H9 (cell line): ENCODE measurements around the gene ZC3H10. TPM values are rescaled to one million over a fixed set of nuclear protein-coding genes. Genes with fewer than 3 reads are reported as not detected.

Experiments
- DNase-seq: peaks from one replicate; pipeline ENCODE4 v3.0.0-alpha.2; 2017
- H2AFZ ChIP-seq: one replicate; pipeline ENCODE4 v1.6.1; 2013; ENCODE audit warnings: mild to moderate bottlenecking, low read length, control low read depth, moderate library complexity
- H2AK5ac ChIP-seq: 2 replicates; pipeline ENCODE4 v1.6.1; 2013; ENCODE audit warnings: low read length, control low read depth, mixed read lengths; ENCODE audit not compliant: insufficient read length
- H2BK120ac ChIP-seq: one replicate; pipeline ENCODE4 v1.6.1; 2013; ENCODE audit warnings: low read depth, mild to moderate bottlenecking, low read length, control low read depth, inconsistent platforms; ENCODE audit not compliant: poor library complexity, severe bottlenecking
- H2BK12ac ChIP-seq: 2 replicates; pipeline ENCODE4 v1.6.1; 2013; ENCODE audit warnings: low read length, control low read depth, mixed read lengths, low read depth; ENCODE audit not compliant: insufficient read length
- H2BK15ac ChIP-seq: 2 replicates; pipeline ENCODE4 v1.6.1; 2013; ENCODE audit warnings: low read depth, low read length, control low read depth
- H2BK20ac ChIP-seq: one replicate; pipeline ENCODE4 v1.6.1; 2013; ENCODE audit warnings: low read depth, mild to moderate bottlenecking, low read length, control low read depth, inconsistent platforms; ENCODE audit not compliant: poor library complexity, severe bottlenecking
- H2BK5ac ChIP-seq: 2 replicates; pipeline ENCODE4 v1.6.1; 2013; ENCODE audit warnings: low read length, control low read depth, mixed read lengths; ENCODE audit not compliant: insufficient read length
- H3K14ac ChIP-seq: 2 replicates; pipeline ENCODE4 v1.6.1; 2013; ENCODE audit warnings: low read length, control low read depth; ENCODE audit not compliant: insufficient read depth
- H3K18ac ChIP-seq: 2 replicates; pipeline ENCODE4 v1.6.1; 2013; ENCODE audit warnings: low read depth, mild to moderate bottlenecking, mixed read lengths, low read length, control low read depth; ENCODE audit not compliant: insufficient read length
- H3K23ac ChIP-seq: 2 replicates; pipeline ENCODE4 v1.6.1; 2013; ENCODE audit warnings: low read length, control low read depth, mixed read lengths, low read depth; ENCODE audit not compliant: insufficient read length
- H3K23me2 ChIP-seq: 2 replicates; pipeline ENCODE4 v1.6.1; 2013; ENCODE audit warnings: low read depth, mild to moderate bottlenecking, mixed read lengths, low read length, control low read depth; ENCODE audit not compliant: insufficient read length, poor library complexity, severe bottlenecking
- H3K27ac ChIP-seq: 2 replicates; pipeline ENCODE4 v1.5.1; 2013; ENCODE audit warnings: low read length, control low read depth, mixed read lengths, low read depth; ENCODE audit not compliant: insufficient read length
- H3K27me3 ChIP-seq: 2 replicates; pipeline ENCODE4 v1.6.1; 2013; ENCODE audit warnings: low read length, control low read depth, inconsistent platforms; ENCODE audit not compliant: insufficient read depth
- H3K4ac ChIP-seq: 2 replicates; pipeline ENCODE4 v1.6.1; 2013; ENCODE audit warnings: low read depth, mild to moderate bottlenecking, control low read depth, inconsistent platforms, low read length, moderate library complexity
- H3K4me1 ChIP-seq: 2 replicates; pipeline ENCODE4 v1.6.1; 2013; ENCODE audit warnings: low read length, control low read depth, inconsistent platforms; ENCODE audit not compliant: insufficient read depth
- H3K4me2 ChIP-seq: 2 replicates; pipeline ENCODE4 v1.6.1; 2013; ENCODE audit warnings: low read length, control low read depth, mixed read lengths; ENCODE audit not compliant: insufficient read length, insufficient read depth
- H3K56ac ChIP-seq: 2 replicates; pipeline ENCODE4 v1.6.1; 2013; ENCODE audit warnings: low read depth, mild to moderate bottlenecking, mixed read lengths, low read length, control low read depth; ENCODE audit not compliant: insufficient read length
- H3K79me1 ChIP-seq: 2 replicates; pipeline ENCODE4 v1.6.1; 2013; ENCODE audit warnings: low read depth, mild to moderate bottlenecking, moderate library complexity, low read length, control low read depth, inconsistent platforms; ENCODE audit not compliant: insufficient read depth, poor library complexity, severe bottlenecking
- H3K79me2 ChIP-seq: 2 replicates; pipeline ENCODE4 v1.6.1; 2013; ENCODE audit warnings: low read length, control low read depth, inconsistent platforms; ENCODE audit not compliant: insufficient read depth
- H3K9ac ChIP-seq: 2 replicates; pipeline ENCODE4 v1.6.1; 2013; ENCODE audit warnings: low read length, control low read depth, mixed read lengths; ENCODE audit not compliant: insufficient read length; ENCODE audit errors: extremely low read depth
- H3K9me3 ChIP-seq: one replicate; pipeline ENCODE4 v1.6.1; 2013; ENCODE audit warnings: low read depth, low read length, inconsistent platforms; ENCODE audit not compliant: control insufficient read depth
- H3T11ph ChIP-seq: one replicate; pipeline ENCODE4 v1.6.1; 2013; ENCODE audit warnings: mild to moderate bottlenecking, low read length, control low read depth, inconsistent platforms
- H4K20me1 ChIP-seq: one replicate; pipeline ENCODE4 v1.6.1; 2013; ENCODE audit not compliant: control insufficient read depth, insufficient read length, insufficient read depth
- H4K5ac ChIP-seq: 2 replicates; pipeline ENCODE4 v1.6.1; 2013; ENCODE audit warnings: low read depth, mild to moderate bottlenecking, mixed read lengths, low read length, control low read depth; ENCODE audit not compliant: insufficient read length
- H4K8ac ChIP-seq: replicated peaks from 2 replicates; pipeline ENCODE4 v1.6.1; 2013; ENCODE audit warnings: low read length, control low read depth, mixed read lengths, low read depth; ENCODE audit not compliant: insufficient read length
- H4K91ac ChIP-seq: 2 replicates; pipeline ENCODE4 v1.6.1; 2013; ENCODE audit warnings: low read depth, mild to moderate bottlenecking, moderate library complexity, mixed read lengths, low read length, control low read depth; ENCODE audit not compliant: insufficient read length
- H3K27ac Mint-ChIP-seq, 3 experiments: 2 replicates in 2 of 3; 3 replicates in 1 of 3; pipeline ENCODE4 v1.8.0; 2020 to 2021; ENCODE audit warnings: mixed read lengths in 3 of 3, mild to moderate bottlenecking in 1 of 3, moderate library complexity in 1 of 3
- H3K27me3 Mint-ChIP-seq: 2 replicates; pipeline ENCODE4 v1.8.0; 2021; ENCODE audit warnings: low read depth, mild to moderate bottlenecking, moderate library complexity, mixed read lengths
- H3K36me3 Mint-ChIP-seq, 3 experiments: 2 replicates in 2 of 3; 3 replicates in 1 of 3; pipeline ENCODE4 v1.8.0; 2020 to 2021; ENCODE audit warnings: low read depth in 3 of 3, mixed read lengths in 3 of 3; ENCODE audit not compliant: insufficient read depth in 1 of 3
- H3K4me1 Mint-ChIP-seq, 2 experiments: 2 replicates each; pipeline ENCODE4 v1.8.0; 2020; ENCODE audit warnings: mixed read lengths in 2 of 2
- H3K4me3 Mint-ChIP-seq, 2 experiments: 2 replicates in 1 of 2; 3 replicates in 1 of 2; pipeline ENCODE4 v1.8.0; 2020 to 2021; ENCODE audit warnings: mild to moderate bottlenecking in 2 of 2, mixed read lengths in 2 of 2, moderate library complexity in 1 of 2
- H3K9me3 Mint-ChIP-seq, 2 experiments: 2 replicates in 1 of 2; 3 replicates in 1 of 2; pipeline ENCODE4 v1.8.0; 2020; ENCODE audit warnings: mild to moderate bottlenecking in 2 of 2, mixed read lengths in 2 of 2, moderate library complexity in 1 of 2
- CTCF ChIP-seq: fragments of 200-600 bp; sonication (generic); conservative IDR thresholded peaks from 3 replicates; pipeline ENCODE4 v1.8.0; 2021; ENCODE audit warnings: antibody characterized with exemption, mild to moderate bottlenecking
- WGBS: extraction: QIAGEN DNeasy Blood & Tissue Kit; methylation state at CpG from one replicate; pipeline ENCODE4 v1.1.7; 2013; ENCODE audit warnings: missing lambda C conversion rate, low lambda C conversion rate, mixed read lengths; ENCODE audit not compliant: insufficient read length; ENCODE audit errors: extremely low coverage; 5-methylcytosine and 5-hydroxymethylcytosine counted together
- total RNA-seq: library from RNA; stranded (reverse); gene quantifications from 2 replicates; pipeline ENCODE4 v1.2.1, GENCODE V29; 2021

Gene ZC3H10
- total RNA-seq, 1 experiment from 2014 or later: 9.4 TPM

- Histone ChIP-seq H3T11ph (no peak overlapping the region), H3K4me1 (peaks cover 8% of the 10 kb centered on the region; the same call in 1 of the 2 replicates), H2AK5ac (no peak overlapping the region), H2BK15ac (no peak overlapping the region), H3K79me2 (peaks cover 17% of the 10 kb centered on the region; the same call in 1 of the 2 replicates), H2BK20ac (no peak overlapping the region), H4K8ac (no peak overlapping the region), H3K23ac (no peak overlapping the region), H3K56ac (no peak overlapping the region), H3K27ac (no peak overlapping the region), H3K79me1 (no peaks in the 10 kb centered on the region), H3K27me3 (no peaks in the 10 kb centered on the region), H3K18ac (no peak overlapping the region), H2BK5ac (no peak overlapping the region), H3K4ac (no peak overlapping the region), H3K14ac (no peak overlapping the region), H4K20me1 (no peaks in the 10 kb centered on the region), H3K23me2 (peaks cover 8% of the 10 kb centered on the region), H2BK12ac (no peak overlapping the region), H3K4me2 (peak overlapping the region; percentile 42), H2AFZ (no peak overlapping the region), H3K9me3 (no peaks in the 10 kb centered on the region), H3K9ac (no peak overlapping the region), H4K5ac (no peak overlapping the region), H4K91ac (no peak overlapping the region), H2BK120ac (no peak overlapping the region)
- peak overlapping the region; percentile 95 to 100 for H3K4me3 Mint-ChIP-seq
- peaks cover 0 to 3% of the 10 kb centered on the region in 2 experiments; a peak in 1 of 5 replicates for H3K9me3 Mint-ChIP-seq
- no peaks in the 10 kb centered on the region; the same call in 1 of the 2 replicates for H3K27me3 Mint-ChIP-seq
- no peak for TF ChIP-seq CTCF
- no CpG with 5 or more reads among the region's 6 CpGs for WGBS
- no peak for DNase-seq
- H3K36me3 Mint-ChIP-seq: peaks cover 34 to 79% (median 63%) of the 10 kb centered on the region in 3 experiments
- H3K4me1 Mint-ChIP-seq: peaks cover 22 to 27% of the 10 kb centered on the region in 2 experiments
- H3K27ac Mint-ChIP-seq: peak overlapping the region in 2 of 3 experiments; percentile 57 to 75; a peak in 4 of 7 replicates
These were observed 14.9 kb upstream of the ZC3H10 start for GRCh38 chr12:56103066-56103711.
